Ureter (tissue), 1 donor: ENCODE results near the gene VEGFA. TPM values are rescaled to one million over a fixed set of nuclear protein-coding genes. Genes with fewer than 3 reads are reported as not detected.

ENCODE experiments used
- DNase-seq: peaks from one replicate; pipeline ENCODE4 v3.0.0-alpha.2; 2020; ENCODE audit warnings: low spot score
- total RNA-seq: library from RNA; stranded (reverse); gene quantifications from one replicate; pipeline ENCODE4 v1.2.4, GENCODE V29; 2023
- donor health status: DM: yes; HTN: yes; CAD: no.

The VEGFA gene
- total RNA-seq, 1 donor from 2014 or later = 261 TPM

- DNase-seq = no peak
Measured at GRCh38 chr6:43784049-43784855, 14.2 kb downstream of the VEGFA start.

- no peak for DNase-seq
Measured at GRCh38 chr6:43785220-43785752, 15.3 kb downstream of the VEGFA start.

DNA sequence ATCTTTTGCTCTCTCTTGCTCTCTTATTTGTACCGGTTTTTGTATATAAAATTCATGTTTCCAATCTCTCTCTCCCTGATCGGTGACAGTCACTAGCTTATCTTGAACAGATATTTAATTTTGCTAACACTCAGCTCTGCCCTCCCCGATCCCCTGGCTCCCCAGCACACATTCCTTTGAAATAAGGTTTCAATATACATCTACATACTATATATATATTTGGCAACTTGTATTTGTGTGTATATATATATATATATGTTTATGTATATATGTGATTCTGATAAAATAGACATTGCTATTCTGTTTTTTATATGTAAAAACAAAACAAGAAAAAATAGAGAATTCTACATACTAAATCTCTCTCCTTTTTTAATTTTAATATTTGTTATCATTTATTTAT is 15.9 kb downstream of the VEGFA start:
- no peak for DNase-seq

- DNase-seq = no peak
Measured at GRCh38 chr6:43786664-43787329, 16.8 kb downstream of the VEGFA start.

DNA sequence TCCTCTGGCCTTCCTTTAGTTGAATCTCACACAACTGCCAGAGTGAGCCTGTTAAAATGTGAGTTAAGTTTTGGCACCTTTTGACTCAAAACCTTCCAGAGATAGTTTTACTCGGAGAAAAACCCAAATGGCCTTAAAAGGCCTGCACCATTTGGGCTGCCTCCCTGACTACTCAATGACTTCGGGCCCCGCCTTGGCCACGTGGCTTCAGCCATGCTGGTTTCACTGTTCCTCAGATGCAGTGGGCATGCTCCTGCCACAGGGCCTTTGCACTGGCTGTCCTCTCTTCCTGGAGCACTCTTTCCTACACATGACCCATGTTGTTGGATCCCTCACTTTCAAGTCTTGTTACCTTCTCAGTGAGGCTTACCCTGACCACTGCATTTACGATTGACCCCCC is 18.3 kb downstream of the VEGFA start:
- no peak for DNase-seq

DNA sequence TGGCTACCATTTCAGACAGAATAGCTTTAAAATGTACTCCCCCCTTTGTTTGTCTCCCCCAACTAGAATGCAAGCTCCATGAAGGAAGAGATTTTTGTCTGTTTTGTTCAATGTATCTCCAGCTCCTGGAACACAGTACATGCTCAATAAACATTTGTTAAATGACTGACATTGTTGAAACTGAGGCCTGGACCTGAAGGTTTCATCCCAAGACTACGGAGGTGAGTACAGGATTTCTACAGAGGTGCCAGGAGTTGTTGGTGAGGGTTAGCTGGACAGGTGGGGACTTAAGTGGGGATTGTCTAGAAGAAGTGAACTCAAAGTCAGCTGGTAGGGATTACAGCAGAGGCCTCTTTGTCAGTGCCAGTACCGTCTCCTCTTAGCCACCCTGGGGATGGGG is 19.4 kb downstream of the VEGFA start:
- DNase-seq = no peak

GRCh38 chr6:43790031-43790430 is 20.0 kb downstream of the VEGFA start:
- DNase-seq = no peak

GRCh38 chr6:43791745-43792422 is 21.9 kb downstream of the VEGFA start:
- DNase-seq = no peak

- DNase-seq = no peak
Measured at GRCh38 chr6:43793154-43793874, 23.3 kb downstream of the VEGFA start.

DNA sequence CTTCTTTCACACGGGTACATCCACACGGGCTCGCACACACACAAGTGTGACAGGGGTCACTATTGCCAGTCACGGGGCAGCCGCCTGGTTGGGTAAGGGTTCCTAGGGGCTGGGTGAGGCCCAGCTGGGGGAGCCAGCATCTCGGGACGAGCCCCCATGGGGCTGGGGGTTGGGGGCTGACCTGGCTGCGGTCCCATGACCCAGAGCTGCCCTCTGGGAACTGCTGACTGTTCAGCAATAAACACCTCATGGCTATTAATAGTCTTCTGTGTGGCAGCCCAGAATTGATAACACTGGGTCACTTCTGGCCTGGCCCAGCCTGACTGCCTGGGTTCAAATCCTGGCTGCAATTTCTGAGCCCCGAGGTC is 23.8 kb downstream of the VEGFA start:
- no peak for DNase-seq

DNA sequence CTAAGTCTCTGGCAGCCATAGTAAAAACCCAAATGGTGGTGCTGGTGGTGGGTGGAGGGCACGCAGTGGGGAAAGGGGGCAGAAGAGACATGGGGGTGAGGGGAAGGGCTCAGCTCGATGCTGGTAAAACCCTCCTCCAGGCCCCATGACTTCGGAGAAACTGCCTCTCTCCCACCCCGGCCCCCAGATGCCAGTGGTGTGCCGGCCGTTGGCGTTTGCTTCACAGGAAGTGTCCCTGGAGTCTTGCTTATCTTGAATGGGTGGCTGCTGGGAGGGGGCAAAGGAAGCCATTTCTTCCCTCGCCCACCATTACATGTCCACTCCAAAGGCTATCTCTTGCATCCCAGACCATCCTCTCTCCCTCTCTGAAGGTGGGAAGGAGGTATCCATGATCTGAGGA is 25.4 kb downstream of the VEGFA start:
- DNase-seq = no peak

DNA sequence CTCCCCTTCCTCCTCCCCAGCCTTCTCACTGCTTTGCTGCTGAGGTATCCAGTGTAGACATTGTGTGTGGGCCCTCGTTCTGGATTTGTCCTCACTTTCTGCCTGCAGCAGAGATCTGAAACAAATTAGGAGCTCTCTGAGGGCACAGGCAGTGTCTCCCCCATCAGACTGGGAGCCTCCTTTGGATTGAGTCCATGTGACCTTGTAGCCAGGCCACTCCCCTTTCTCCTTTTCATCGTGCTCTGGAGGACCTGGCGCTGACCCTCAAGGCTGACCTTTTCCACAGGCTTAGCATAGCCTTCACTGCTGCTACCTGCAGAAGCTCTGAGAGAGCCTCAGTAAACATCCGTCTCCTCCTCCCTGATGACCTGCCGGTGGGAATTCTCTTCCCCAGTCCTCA is 26.2 kb downstream of the VEGFA start:
- DNase-seq = no peak

DNA sequence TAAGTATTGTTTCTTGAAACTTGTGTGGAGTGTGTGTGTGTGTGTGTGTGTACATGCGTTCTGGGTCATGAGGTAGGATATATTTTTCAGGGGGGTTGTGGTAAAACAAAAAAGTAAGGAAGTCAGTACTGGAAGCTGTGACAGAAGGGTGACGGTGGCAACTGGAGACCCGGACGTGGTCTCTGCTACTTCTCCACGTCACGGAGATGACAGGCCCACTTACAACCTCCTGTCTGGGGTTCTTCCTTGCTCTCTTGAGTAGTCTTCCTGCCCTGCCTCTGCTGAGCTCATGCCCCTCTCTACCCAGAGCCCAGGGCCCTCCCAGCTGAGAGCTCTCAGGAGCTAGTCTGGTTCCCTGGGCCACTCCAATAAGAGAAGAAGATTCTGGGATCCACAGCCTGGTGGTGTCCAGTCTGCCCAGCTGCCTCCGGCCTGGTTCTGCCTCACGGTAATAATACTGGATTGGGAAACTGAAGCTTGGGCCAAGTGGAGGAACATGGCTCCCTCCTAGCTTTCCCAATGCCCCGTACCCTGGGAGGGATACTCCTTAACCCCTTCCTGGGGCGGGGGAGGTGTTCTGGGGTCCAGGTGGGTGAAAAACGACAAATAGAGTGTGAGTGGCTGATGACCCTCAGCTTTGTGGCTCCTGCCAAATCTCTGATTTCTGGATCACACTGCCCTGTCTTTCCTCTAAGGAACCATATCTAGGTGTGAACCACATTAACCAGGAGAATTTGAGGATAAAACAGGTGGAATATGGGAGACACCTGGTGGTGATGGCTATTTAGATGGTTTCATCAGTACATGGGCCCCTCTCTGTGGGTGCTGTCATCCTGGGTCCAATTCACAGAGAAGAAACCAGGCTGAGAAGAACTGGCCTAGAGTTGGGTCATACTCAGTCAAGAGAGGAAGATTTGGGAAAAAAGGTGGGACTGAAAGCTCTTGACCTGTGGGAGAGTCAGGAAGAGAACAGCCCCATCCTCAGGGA is 27.2 kb downstream of the VEGFA start:
- DNase-seq = no peak

GRCh38 chr6:43797919-43798318 is 27.9 kb downstream of the VEGFA start:
- DNase-seq = no peak

- peak; percentile 89 for DNase-seq
Measured at GRCh38 chr6:43798688-43799444, 28.9 kb downstream of the VEGFA start.

- no peak for DNase-seq
Measured at GRCh38 chr6:43799551-43800297, 29.7 kb downstream of the VEGFA start.

DNA sequence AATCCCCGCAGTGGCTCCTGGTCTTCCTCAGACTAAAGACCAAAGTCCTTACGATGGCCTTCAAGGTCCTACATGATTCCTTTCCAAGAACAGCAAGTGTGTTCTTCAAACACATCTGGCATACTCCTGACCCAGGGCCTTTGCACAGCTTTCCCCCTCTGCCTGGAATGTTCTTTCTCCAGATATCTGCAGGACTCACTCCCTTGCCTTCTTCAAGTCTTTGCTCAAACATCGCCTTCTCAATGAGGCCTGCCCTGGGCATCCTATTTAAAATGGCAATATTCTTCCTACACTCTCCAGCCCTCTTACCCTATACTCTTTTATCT is 30.2 kb downstream of the VEGFA start:
- no peak for DNase-seq

- no peak for DNase-seq
Measured at GRCh38 chr6:43800746-43801494, 30.9 kb downstream of the VEGFA start.
